Measurements from ENCODE around the gene ZMYND12.
"Not testable (repeated sequence)": the region's sequence is repeated elsewhere in the genome, so short reads cannot be mapped to it uniquely, and the experiment has no call there.

ZMYND12 gene, protein sequence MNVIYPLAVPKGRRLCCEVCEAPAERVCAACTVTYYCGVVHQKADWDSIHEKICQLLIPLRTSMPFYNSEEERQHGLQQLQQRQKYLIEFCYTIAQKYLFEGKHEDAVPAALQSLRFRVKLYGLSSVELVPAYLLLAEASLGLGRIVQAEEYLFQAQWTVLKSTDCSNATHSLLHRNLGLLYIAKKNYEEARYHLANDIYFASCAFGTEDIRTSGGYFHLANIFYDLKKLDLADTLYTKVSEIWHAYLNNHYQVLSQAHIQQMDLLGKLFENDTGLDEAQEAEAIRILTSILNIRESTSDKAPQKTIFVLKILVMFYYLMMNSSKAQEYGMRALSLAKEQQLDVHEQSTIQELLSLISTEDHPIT

DNA sequence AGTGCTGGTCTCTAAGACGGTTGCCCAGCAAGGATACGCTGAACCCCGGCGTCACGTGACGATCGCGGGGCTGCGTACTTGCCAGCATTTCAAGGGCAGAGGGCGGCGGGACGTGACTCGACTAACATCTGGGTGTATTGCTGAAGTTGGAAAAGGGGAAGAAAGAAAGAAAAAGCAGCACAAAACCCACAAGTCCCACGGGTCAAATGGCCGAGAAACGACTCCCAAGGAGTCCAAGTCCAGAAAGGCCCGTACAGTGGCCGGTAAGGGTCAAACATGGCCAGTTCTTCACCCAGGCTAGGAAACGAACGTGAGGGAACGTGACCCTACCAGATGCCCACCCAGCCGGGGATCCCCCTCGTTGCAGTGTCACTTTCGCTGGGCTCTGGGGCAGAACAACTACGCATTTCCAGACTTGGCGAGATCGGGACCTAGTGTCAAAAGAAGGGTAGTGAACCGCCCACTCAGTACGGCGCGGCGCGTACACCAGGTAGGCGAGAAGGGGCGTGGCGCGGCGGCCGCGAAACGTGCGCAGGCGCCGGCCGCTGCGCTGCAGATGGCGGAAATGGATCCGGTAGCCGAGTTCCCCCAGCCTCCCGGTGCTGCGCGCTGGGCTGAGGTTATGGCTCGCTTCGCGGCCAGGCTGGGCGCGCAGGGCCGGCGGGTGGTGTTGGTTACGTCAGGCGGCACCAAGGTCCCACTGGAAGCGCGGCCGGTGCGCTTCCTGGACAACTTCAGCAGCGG is at the start of gene ZMYND12, which contains the start of gene PPCS:
ZMYND12 (minus strand) TSS at position 13 of the 744 bp plus-strand sequence. CDS start 25 bp downstream, outside the sequence.
PPCS (plus strand) TSS at position 534 of the 744 bp plus-strand sequence; CDS start at position 557, 23 bp downstream.
- DNase-seq (ENCODE audit: low spot score): peak; percentile 92

DNA sequence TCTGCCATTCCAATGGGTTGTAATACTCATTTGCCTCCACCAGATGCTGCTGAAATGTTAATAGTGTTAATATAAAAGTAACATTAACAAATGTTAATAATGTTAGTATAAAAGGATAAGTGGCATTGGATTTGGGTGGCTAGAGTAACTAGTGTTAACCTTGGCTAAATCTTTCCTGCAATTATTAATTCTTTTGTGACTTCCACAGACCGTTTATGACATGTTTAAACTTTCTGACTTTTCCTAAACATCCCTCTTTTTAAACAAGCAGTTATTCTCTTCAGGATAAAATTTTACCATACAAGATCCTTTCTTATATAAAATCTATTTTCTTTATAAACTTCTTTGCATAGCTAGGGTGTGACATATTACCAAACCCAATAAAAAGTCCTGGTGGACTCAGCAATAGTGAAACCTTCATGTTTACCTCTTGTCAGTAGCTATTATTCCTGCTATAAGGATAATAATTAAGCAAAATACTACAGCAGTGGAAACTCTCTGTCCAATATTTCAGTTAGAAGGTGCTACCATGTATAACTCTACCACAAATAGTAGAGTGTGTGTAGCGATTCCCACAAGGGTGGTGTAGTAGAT is 48.8 kb upstream of the ZMYND12 start:
- DNase-seq (ENCODE audit: low spot score): no peak

DNA sequence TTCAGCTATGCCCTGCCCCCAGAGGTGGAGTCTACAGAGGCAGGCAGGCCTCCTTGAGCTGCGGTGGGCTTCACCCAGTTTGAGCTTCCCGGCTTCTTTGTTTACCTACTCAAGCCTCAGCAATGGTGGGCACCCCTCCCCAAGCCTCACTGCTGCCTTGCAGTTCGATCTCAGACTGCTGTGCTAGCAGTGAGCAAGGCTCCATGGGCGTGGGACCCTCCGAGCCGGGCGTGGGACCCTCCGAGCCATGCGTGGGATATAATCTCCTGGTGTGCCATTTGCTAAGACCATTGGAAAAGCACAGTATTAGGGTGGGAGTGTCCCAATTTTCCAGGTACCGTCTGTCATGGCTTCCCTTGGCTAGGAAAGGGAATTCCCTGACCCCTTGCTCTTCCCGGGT is 46.2 kb upstream of the ZMYND12 start:
- DNase-seq (ENCODE audit: low spot score): not testable (repeated sequence)

DNA sequence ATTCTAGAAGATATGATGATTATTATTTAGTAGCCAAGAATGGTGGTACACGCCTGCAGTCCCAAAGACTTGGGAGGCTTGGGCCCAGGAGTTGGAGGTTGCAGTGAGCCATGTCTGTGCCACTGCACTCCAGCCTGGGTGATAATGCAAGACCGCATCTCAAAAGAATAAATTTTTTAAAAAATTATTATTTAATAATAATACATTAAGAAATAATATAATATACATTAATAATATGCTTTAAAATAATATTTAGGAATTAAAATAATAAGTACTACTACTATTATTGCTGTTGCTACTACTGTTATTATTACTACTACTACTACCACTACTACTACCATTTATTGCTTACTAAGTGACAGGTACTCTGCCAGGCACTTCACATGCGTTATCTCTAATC is 34.4 kb upstream of the ZMYND12 start:
- DNase-seq (ENCODE audit: low spot score): no peak

DNA sequence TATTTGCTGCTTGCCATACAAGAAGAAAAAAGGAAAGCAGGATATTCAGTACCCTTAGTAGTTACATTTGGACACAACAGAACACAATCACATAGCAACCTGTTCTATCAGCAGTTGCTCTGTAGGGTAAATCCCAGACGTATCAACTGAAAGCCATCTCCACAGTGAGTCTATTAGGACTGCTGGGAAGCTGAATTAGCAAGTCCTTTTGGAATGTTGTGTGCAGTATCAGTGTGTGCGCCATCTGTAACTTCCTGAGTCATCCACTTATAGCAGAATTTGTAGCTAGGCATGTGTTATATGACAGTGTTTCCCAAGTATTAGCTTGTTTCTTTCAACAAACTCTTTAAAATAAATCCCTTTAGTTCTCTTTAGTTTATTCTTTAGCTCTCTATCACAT is 28.6 kb upstream of the ZMYND12 start:
- peak; percentile 73 for DNase-seq (ENCODE audit: low spot score)

DNA sequence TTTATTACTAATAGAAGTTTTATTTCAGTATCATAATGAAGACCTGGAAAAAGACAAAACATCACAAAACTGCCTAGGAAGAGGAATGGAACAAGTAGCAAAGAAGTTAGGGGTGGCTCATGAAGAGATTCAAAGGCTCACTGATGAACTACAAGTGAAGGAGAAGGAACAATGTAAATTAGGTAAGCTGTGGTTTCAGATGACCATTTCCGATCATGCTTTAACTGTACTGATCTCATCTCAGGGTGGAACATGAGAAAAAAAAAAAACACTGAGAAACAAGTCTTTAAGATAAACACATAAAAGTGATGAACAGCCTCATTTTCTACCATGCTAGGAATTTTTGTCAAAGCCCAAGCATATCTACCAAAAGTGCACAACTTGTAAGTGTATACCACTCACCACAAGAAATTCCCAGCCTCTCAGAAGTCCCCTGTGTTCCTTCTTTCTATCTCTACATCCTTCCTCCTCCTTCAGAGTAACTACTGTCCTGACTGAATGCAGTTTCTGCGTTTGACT is 26.9 kb upstream of the ZMYND12 start:
- DNase-seq (ENCODE audit: low spot score): no peak

DNA sequence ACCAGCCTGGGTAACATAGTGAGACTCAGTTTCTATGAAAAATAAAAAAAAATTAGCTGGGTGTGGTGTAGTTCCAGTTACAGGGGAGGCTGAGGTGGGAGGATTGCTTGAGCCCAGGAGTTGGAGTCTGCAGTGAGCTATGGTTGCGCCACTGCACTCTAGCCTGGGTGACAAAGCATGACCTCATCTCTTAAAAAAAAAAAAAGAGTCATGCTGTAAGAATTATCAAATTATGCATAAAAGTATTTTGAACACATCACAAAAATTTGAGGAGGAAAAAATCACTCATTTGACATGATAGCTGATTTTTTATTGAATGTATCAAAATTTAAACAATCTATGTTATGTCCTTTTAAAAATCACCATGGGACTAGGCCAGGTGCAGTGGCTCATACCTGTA is 25.1 kb upstream of the ZMYND12 start:
- DNase-seq (ENCODE audit: low spot score): no peak

DNA sequence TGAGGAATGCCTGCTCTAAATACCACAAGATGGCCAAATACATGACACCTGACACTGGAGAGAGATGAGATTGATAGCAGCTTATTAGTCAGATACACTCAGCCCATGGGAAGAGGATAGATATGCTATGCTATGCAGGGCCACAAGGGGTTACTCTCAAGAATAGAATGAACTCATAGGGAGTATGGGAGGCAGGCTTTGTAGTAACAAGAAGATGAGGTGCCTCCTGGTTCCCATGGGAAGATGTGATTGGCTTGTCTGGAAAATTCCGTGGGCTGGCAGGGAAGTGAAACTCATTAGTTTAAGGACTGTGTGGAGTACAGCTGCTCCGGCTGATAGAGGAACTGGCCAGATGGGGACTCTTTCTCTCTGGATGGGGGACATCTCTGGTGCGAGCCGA is 23.8 kb upstream of the ZMYND12 start:
- no peak for DNase-seq (ENCODE audit: low spot score)

DNA sequence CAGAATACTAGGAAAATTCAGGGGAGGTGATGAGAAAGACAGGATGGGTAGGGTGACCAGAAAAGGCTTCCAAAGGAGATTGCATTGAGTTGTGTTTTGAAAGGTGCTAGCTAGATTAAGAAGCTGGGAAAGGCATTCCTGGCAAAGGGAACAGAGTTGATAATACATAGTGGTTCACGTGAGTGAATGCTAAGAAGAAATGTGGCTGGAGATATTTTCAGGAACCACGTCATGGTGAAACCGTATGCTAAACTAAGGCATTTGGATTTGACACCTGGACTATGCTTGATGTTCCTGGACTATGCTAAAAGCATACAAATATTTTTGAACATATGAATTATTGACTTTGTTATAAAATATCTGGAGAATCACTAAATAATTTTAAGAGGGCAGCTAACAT is 22.0 kb upstream of the ZMYND12 start:
- DNase-seq (ENCODE audit: low spot score): no peak

DNA sequence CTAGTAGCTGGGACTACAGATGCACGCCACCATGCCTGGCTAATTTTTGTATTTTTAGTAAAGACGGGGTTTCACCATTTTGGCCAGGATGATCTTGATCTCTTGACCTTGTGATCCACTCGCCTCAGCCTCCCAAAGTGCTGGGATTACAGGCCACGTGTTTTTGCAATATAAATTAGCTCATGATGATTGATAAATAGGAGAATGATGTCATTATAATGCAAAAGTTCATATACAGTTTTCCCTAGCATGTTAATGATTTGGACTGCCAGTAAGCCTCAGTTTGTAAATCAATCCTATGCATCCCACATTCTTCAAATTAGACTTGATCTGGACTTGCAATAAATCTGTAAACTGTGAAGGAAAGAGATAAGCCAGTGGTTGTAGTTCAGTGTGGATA is 21.5 kb upstream of the ZMYND12 start:
- DNase-seq (ENCODE audit: low spot score): not testable (repeated sequence)

DNA sequence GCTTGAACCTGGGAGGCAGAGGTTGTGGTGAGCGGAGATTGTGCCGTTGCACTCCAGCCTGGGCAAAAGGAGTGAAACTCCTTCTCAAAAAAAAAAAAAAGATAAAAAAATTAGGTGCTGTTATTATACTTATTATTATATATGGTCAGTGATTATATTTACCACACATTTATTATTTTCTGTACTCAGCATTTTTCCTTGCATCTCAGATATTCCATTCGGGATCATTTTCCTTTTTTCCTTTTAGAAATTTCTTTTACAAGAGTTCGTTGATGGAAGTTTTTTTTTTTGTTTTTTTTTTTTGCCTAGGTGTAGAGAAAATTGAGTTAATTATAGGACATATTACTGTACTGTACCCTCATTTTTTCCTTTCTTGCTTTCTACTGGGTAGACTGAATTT is 20.8 kb upstream of the ZMYND12 start:
- DNase-seq (ENCODE audit: low spot score): no peak

DNA sequence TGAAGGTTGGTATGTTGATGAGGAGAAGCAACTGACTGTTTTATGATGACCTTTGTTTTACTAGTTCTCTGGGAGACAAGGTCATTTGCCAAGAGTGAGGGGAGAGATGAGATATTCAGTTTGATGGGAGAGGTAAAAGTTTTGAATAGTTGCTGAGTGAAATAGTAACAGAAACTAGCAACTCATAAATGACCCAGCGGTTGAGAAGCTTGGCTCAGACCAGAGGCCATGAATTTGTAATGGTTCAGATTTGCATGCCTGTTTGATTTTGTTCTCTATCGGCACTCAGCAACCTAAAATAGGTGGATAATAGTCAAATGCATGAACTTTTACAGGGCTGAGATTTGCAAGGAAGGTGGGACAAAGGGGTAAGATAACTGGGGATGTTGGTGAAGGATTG is 13.9 kb upstream of the ZMYND12 start:
- DNase-seq (ENCODE audit: low spot score): no peak

DNA sequence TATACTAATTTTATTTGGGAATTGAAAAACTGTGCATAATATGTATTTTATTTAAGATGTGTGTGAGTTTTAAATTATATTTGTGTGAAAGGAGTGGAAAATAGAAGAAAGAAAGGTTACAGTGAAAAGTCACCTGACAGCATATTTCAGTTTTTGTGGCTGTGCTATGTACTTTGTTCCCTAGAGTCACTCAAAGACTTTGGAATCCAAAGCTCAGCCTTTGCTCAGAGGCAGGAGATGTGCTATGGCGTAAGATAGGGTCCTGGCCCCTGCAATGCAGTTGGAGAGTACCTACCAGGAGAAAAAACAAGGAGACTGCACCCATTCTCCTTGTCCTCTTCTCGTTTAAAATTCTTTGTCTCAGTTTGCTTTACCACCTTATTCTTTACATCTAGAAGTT is 10.2 kb upstream of the ZMYND12 start:
- no peak for DNase-seq (ENCODE audit: low spot score)

DNA sequence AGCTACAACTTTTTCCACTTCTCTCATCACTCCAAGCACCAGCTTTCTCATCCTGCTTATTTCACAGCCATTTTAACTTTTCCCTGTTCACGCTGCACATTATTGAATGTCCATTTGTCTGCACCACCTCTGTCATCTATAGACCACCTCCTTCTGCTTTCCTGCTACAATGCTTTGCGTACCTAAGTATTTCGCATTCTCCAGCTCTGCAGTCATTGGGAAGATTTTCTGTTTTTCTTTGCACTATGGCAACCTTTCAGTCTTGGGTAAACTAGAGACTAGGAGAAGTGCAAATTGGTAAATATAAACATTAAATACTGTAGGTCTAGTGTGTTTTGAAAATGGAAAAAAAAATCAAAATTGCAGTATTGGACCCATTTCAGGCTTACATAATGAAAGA is 8.1 kb upstream of the ZMYND12 start:
- DNase-seq (ENCODE audit: low spot score): no peak

DNA sequence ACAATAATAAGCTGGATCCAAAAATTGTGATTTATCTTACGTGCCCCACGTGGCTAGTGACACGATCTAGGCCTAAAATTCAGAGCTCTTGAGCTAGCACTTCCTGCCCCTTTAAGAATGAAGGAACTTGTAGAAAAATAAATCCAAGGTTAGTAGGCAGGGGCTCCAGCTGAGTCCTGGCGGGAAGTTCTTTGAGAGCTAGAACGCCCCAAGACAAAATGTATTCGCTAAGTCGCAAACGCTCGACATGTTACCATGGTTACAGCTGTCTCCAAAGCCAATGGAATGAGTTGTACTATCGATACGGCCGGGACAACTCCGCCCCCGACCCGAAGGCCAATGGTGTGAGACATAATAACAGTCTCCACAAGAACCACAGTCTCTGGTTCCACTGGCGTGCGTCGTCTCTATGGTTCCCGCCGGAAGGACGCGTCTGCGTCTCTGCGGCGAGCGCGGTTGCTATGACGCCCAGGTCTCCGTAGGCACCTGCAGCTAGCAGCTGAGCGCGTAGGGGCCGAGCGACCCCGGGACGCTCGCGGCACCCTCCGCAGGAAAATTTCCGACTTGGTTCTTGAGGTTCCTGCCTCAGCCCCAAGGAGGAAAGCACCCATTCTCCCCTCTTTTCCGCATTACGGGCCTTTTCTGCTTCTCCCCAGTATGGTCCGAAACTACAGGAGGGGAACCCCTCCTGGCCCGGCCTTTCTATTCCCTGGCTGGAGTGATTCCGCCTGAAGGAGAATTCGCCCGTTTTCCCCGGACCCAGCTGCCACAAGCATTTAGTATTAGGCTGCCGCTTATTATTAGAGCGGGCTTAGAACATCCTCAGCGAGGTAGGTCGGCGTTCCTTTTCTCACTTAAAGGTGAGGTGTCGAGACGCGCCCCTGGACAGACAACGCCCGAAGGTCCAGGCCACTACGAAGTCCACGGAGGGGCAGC is 7.3 kb upstream of the ZMYND12 start, which contains the start of gene CCDC30:
CCDC30 (plus strand) TSS at position 459 of the 936 bp plus-strand sequence. CDS start 17,266 bp downstream, outside the sequence.
- peak; percentile 99 for DNase-seq (ENCODE audit: low spot score)

DNA sequence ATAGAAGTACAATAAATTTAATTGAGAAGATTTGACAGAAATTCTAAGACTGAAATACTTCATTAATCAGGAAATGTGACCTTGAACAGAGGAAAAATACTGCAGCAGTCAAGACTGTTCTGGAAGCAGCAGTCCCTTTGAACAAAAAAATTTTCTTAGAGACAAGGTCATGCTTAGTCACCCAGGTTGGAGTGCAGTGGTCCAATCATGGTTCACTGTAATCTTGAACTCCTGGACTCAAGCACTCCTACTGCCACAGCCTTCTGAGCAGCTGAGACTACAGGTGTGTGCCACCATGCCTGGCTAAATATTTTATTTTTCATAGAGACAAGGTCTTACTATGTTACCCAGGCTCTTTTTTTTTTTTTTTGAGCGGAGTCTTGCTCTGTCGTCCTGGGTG is 5.4 kb upstream of the ZMYND12 start:
- no peak for DNase-seq (ENCODE audit: low spot score)

DNA sequence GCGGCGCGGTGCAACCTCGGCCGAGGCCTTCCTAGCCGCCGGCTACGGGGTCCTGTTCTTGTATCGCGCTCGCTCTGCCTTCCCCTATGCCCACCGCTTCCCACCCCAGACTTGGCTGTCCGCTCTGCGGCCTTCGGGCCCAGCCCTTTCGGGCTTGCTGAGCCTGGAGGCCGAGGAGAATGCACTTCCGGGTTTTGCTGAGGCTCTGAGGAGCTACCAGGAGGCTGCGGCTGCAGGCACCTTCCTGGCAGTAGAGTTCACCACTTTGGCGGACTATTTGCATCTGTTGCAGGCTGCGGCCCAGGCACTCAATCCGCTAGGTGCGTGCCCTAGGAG is 900 bp upstream of the ZMYND12 start:
- peak; percentile 71 for DNase-seq (ENCODE audit: low spot score)

DNA sequence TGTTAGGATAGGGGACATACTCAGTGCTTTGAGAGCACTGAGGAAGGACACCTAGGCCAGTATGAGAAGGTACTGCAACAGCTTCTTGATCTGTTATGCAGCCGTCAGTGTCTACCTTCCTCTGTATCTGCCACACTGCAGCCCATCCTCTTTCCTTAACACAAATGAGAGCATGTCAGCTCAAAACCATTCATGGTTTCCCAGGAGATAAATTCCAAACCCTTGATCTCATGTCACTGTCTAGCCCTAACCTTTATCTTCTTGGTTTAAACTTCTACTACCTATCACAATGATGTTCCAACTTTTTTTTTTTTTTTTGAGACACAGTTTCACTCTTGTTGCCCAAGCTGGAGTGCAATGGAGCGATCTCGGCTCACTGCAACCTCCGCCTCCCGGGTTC is 1.4 kb downstream of the ZMYND12 start:
- DNase-seq (ENCODE audit: low spot score): no peak

DNA sequence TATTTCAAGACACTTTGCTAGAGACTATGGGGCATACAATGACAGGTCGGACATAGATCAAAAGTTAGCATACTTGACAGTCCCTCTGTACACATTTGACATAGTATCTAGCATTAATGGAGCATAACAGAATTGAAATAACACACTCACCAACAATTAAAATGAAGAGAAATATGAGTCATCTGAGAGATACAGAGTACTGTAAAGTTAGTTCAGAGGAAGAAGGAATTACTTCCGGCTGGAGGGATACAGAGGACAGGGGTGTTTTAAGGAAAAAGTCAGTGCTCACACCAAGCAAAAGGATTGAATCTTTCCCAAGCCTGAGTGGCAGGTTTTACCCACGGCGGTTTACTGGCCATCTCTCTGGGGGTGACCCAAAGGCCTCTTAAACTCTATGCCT is 2.4 kb downstream of the ZMYND12 start:
- no peak for DNase-seq (ENCODE audit: low spot score)

DNA sequence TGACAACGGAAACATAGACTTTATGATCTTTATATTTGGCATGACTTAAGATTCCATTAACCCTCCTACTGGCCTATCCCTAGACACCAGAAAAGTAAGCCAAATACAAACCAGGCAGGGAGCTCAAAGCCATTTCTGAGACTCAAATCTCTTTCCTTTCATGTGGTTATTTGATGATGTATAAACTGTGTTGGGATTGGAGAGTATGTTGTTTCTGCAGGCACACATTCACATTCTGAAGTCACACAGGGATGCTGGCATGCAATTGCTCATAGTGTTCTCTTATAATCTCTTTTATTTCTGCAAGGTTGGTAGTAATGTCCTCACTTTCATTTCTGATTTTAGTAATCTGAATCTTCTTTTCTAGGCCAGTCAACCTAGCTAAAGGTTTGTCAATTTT is 5.8 kb downstream of the ZMYND12 start:
- DNase-seq (ENCODE audit: low spot score): no peak

DNA sequence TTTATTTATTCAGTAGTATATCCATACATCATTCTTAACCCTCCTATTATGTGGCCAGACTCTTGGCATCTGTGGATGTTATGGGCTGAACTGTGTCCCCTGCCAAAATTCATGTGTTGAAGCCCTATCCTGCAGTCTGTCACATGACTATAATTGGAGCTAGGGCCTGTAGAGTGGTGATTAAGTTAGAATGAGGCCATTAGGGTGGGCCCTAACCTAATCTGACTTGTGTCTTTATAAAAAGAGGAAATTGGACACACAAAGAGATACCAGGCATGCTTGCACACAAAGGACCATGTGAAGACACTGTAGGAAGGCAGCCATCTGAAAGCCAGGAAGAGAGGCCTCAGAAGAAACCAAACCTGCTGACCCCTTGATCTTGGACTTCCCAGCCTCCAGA is 6.6 kb downstream of the ZMYND12 start:
- no peak for DNase-seq (ENCODE audit: low spot score)

DNA sequence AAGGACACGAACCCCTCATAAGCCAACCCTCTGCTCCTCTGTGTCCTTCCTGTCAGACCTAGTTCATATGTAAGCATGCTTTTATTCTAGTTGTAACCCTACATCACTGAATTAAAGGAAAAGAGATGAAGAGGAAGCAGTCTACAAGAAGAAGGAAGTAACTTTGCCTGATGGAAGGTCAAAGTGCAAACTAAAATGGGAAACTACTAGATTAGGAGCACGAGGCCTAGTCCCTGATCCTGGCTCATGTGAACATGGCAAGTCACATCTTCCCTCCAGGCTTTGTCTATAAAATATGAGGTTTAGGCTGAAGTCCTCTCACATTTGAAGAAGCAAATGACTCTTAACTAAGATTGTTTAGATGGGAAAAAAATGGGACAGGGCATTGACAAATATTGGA is 13.2 kb downstream of the ZMYND12 start:
- no peak for DNase-seq (ENCODE audit: low spot score)

All from GM03348 (cell line).